ENCODE data around the gene SAE1. TPM values are rescaled to one million over a fixed set of nuclear protein-coding genes. Genes with fewer than 3 reads are reported as not detected.
"Not testable (repeated sequence)": the region's sequence is repeated elsewhere in the genome, so short reads cannot be mapped to it uniquely, and the experiment has no call there.

The SAE1 gene
- total and polyA plus RNA-seq, 11 donors = 15.7 to 84.1 (median 49.7) TPM

GRCh38 chr19:47099576-47100050, 31.0 kb upstream of the SAE1 start:
- intact Hi-C loops (cut with DNase I) = loop anchor here in 1 of 10 donors (10.0 kb wide), 1 partner anchor 235 kb away; the partner anchor contains the start of gene ARHGAP35
- no peak for ATAC-seq
- WGBS, 4 donors = 77 to 85% (median 85%) methylated on average over 6 of the region's 6 CpGs
- no peak overlapping the region for H3K27ac ChIP-seq
- H3K4me1 ChIP-seq = peaks cover 0 to 75% (median 63%) of the 10 kb centered on the region in 12 donors
- H3K9me3 ChIP-seq = no peaks in the 10 kb centered on the region
- H3K36me3 ChIP-seq = peaks cover 0 to 11% (median 0%) of the 10 kb centered on the region in 9 donors
- TF ChIP-seq, protein P1, sequence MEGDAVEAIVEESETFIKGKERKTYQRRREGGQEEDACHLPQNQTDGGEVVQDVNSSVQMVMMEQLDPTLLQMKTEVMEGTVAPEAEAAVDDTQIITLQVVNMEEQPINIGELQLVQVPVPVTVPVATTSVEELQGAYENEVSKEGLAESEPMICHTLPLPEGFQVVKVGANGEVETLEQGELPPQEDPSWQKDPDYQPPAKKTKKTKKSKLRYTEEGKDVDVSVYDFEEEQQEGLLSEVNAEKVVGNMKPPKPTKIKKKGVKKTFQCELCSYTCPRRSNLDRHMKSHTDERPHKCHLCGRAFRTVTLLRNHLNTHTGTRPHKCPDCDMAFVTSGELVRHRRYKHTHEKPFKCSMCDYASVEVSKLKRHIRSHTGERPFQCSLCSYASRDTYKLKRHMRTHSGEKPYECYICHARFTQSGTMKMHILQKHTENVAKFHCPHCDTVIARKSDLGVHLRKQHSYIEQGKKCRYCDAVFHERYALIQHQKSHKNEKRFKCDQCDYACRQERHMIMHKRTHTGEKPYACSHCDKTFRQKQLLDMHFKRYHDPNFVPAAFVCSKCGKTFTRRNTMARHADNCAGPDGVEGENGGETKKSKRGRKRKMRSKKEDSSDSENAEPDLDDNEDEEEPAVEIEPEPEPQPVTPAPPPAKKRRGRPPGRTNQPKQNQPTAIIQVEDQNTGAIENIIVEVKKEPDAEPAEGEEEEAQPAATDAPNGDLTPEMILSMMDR (IDR thresholded peaks at IDR 0.05) = no peak
- no peak for TF ChIP-seq POLR2A (IDR thresholded peaks at IDR 0.05)
- DNase-seq = peak in 1 of 5 donors; percentile 10
- no peaks in the 10 kb centered on the region for H3K27me3 ChIP-seq
- no peak overlapping the region for H3K4me3 ChIP-seq

- no peaks in the 10 kb centered on the region for H3K9me3 ChIP-seq
- intact Hi-C loops (cut with DNase I) = loop anchor here in 1 of 10 donors (10.0 kb wide), 1 partner anchor 235 kb away; the partner anchor contains the start of gene ARHGAP35
- H3K4me3 ChIP-seq = no peak overlapping the region
- 95 to 98% (median 95%) methylated on average over 5 of the region's 5 CpGs for WGBS, 4 donors
- DNase-seq (peak in 1 of 5 donors; percentile 8), ATAC-seq (no peak)
- peaks cover 0 to 13% (median 0%) of the 10 kb centered on the region in 9 donors for H3K36me3 ChIP-seq
- TF ChIP-seq, protein P1 (IDR thresholded peaks at IDR 0.05) = no peak
- no peak for TF ChIP-seq POLR2A (IDR thresholded peaks at IDR 0.05)
- no peaks in the 10 kb centered on the region for H3K27me3 ChIP-seq
- peaks cover 0 to 76% (median 59%) of the 10 kb centered on the region in 12 donors for H3K4me1 ChIP-seq
- H3K27ac ChIP-seq = no peak overlapping the region
These were observed 30.3 kb upstream of the SAE1 start for GRCh38 chr19:47100290-47100689.

GRCh38 chr19:47101116-47101515, 29.5 kb upstream of the SAE1 start:
- Histone ChIP-seq H3K4me1 (peaks cover 0 to 76% (median 56%) of the 10 kb centered on the region in 12 donors), H3K36me3 (peaks cover 0 to 13% (median 0%) of the 10 kb centered on the region in 9 donors)
- intact Hi-C loops (cut with DNase I) = loop anchor here in 1 of 10 donors (10.0 kb wide), 1 partner anchor 236 kb away; the partner anchor contains the start of gene ARHGAP35
- H3K9me3 ChIP-seq, H3K4me3 ChIP-seq, DNase-seq, H3K27ac ChIP-seq, ATAC-seq, H3K27me3 ChIP-seq: not testable (repeated sequence)
- WGBS, 4 donors = 95 to 98% (median 97%) methylated on average over 4 of the region's 4 CpGs

DNA sequence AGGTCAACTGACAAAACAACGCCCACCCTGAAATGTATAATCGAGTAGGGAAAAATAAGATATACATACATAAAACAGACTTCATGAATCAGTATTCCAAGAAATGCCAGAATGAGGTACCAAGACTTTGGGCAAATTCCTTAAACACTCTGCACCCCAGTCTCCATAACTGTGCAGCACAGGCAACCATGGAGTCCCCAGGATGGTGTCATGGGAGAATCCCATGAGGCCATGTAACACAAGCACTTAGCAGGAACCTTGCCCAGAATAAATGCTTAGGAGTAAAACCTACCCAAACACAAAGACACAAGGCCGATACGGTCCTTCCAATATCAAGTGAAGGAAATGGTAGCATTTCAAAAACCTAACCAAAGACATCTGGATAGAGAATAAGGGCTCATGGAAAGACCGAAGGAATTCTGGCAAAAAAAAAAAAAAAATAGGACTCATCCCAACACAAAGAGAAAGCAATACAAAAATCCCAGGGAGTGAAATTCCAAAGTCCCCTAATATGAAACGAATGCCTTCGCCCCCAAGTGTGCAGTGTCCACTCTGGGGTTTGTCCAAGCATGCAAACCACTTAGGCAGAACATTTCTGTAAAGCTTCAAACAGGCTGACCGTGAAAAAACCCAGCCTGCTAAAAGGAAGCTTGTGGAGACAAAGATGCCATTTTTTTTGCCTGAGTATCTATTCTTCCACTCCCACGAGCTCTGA, 28.1 kb upstream of the SAE1 start:
- ATAC-seq = no peak
- Histone ChIP-seq H3K27ac (peak overlapping the region in 2 of 12 donors; percentile 10 to 13), H3K27me3 (no peaks in the 10 kb centered on the region), H3K4me1 (peaks cover 12 to 76% (median 57%) of the 10 kb centered on the region in 12 donors), H3K4me3 (no peak overlapping the region), H3K36me3 (peaks cover 0 to 8% (median 0%) of the 10 kb centered on the region in 9 donors), H3K9me3 (no peaks in the 10 kb centered on the region)
- intact Hi-C loops (cut with DNase I) = loop anchor here in 1 of 10 donors (10.0 kb wide), 1 partner anchor 238 kb away; the partner anchor contains the start of gene ARHGAP35
- 66 to 76% (median 72%) methylated on average over 9 of the region's 9 CpGs for WGBS, 4 donors
- TF ChIP-seq, protein P1 (IDR thresholded peaks at IDR 0.05) = no peak
- no peak for TF ChIP-seq POLR2A (IDR thresholded peaks at IDR 0.05)
- DNase-seq = no peak

All from heart left ventricle (tissue), 16 donors.